ENCODE measurements around the gene MAN2B1.

DNA sequence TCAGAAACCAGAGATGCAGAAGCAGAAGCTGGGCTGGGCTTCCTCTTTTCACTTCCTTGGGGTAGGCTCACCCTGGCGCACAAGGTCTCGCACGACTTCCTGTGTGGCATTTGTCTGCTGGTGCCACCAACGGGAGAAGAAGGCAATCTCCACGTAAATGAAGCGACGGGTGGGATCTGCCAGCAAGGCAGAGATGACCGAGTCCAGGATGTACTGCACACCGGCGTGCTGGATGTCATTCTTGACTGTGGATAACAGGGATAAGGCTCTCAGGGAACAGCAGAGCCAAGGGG is 1.3 kb downstream of the MAN2B1 start:
- TF ChIP-seq POLR2AphosphoS5 (IDR thresholded peaks at IDR 0.05; ENCODE audit: low read depth, low read length) (no peak), EP300 (IDR thresholded peaks at IDR 0.05; ENCODE audit: borderline replicate concordance in 1 of 2, low read depth in 2 of 2, low read length in 2 of 2) (no peak), RAD21 (IDR thresholded peaks at IDR 0.05 in 1 of 2, conservative IDR thresholded peaks at IDR 0.05 in 1 of 2; ENCODE audit: low read depth in 2 of 2, low read length in 2 of 2) (no peak), RFX5 (IDR thresholded peaks at IDR 0.05; ENCODE audit: borderline replicate concordance, low read depth, low read length) (no peak), CHD2 (IDR thresholded peaks at IDR 0.05; ENCODE audit: low read length) (no peak), MAFK (IDR thresholded peaks at IDR 0.05; ENCODE audit: low read depth, low read length) (no peak), SP2 (IDR thresholded peaks at IDR 0.05; ENCODE audit: low read length) (no peak), TAF1 (IDR thresholded peaks at IDR 0.05; ENCODE audit: low read depth, low read length) (no peak), EGR1 (IDR thresholded peaks at IDR 0.05; ENCODE audit: borderline replicate concordance, low read depth, low read length) (no peak), RBBP5 (IDR thresholded peaks at IDR 0.05; ENCODE audit: borderline replicate concordance, low read depth, low read length) (no peak), SP1 (IDR thresholded peaks at IDR 0.05; ENCODE audit: low read depth, low read length) (no peak)
- TF ChIP-seq, protein P1, sequence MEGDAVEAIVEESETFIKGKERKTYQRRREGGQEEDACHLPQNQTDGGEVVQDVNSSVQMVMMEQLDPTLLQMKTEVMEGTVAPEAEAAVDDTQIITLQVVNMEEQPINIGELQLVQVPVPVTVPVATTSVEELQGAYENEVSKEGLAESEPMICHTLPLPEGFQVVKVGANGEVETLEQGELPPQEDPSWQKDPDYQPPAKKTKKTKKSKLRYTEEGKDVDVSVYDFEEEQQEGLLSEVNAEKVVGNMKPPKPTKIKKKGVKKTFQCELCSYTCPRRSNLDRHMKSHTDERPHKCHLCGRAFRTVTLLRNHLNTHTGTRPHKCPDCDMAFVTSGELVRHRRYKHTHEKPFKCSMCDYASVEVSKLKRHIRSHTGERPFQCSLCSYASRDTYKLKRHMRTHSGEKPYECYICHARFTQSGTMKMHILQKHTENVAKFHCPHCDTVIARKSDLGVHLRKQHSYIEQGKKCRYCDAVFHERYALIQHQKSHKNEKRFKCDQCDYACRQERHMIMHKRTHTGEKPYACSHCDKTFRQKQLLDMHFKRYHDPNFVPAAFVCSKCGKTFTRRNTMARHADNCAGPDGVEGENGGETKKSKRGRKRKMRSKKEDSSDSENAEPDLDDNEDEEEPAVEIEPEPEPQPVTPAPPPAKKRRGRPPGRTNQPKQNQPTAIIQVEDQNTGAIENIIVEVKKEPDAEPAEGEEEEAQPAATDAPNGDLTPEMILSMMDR (IDR thresholded peaks at IDR 0.05; ENCODE audit: control extremely low read depth in 1 of 3, insufficient read depth in 1 of 3, low read depth in 1 of 3, low read length in 3 of 3) = no peak
- TF ChIP-seq, protein P2, sequence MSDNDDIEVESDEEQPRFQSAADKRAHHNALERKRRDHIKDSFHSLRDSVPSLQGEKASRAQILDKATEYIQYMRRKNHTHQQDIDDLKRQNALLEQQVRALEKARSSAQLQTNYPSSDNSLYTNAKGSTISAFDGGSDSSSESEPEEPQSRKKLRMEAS (IDR thresholded peaks at IDR 0.05) = no peak
